HCT116 (cell line): Measurements from ENCODE around the gene TMEM98.

Source experiments
- CBX3 ChIP-seq: IDR thresholded peaks from 2 replicates; pipeline ENCODE4 v1.6.1; 2012; ENCODE audit warnings: low read depth
- EZH2 ChIP-seq: fragments of 200-600 bp; sonication (generic); IDR thresholded peaks from 2 replicates; pipeline ENCODE4 v1.6.1; 2017; ENCODE audit warnings: antibody characterized with exemption, mixed run types
- EZH2phosphoT487 ChIP-seq: fragments of 200-600 bp; IDR thresholded peaks from 2 replicates; pipeline ENCODE4 v1.6.1; 2018; ENCODE audit warnings: antibody characterized with exemption, borderline replicate concordance
- POLR2A ChIP-seq: IDR thresholded peaks from 2 replicates; pipeline ENCODE4 v1.7.0; 2011; ENCODE audit warnings: borderline replicate concordance; ENCODE audit not compliant: insufficient read depth, insufficient read length; ENCODE audit errors: extremely low read depth
- POLR2AphosphoS5 ChIP-seq: IDR thresholded peaks from 2 replicates; pipeline ENCODE4 v1.6.1; 2011; ENCODE audit warnings: mild to moderate bottlenecking, low read depth, low read length, moderate library complexity
- SRF ChIP-seq: IDR thresholded peaks from 2 replicates; pipeline ENCODE4 v1.6.1; 2012; ENCODE audit warnings: low read depth
- YY1 ChIP-seq: IDR thresholded peaks from 2 replicates; pipeline ENCODE4 v1.6.1; 2011; ENCODE audit warnings: low read length, low read depth, moderate library complexity, mild to moderate bottlenecking; ENCODE audit not compliant: insufficient replicate concordance; ENCODE audit errors: extremely low read depth
- TF ChIP-seq, protein P1 (sequence below), 3 experiments: fragments of 200-600 bp in 1 of 3; sonication (generic) in 1 of 3; IDR thresholded peaks in 2 of 3; conservative IDR thresholded peaks in 1 of 3; 2 replicates each; pipeline ENCODE4 v1.5.1; 2012 to 2017; ENCODE audit warnings: low read depth in 2 of 3, low read length in 2 of 3, antibody characterized with exemption in 1 of 3, borderline replicate concordance in 1 of 3, control low read depth in 1 of 3, mild to moderate bottlenecking in 1 of 3, mixed read lengths in 1 of 3, mixed run types in 1 of 3, moderate library complexity in 1 of 3; ENCODE audit not compliant: insufficient read depth in 1 of 3
- TF ChIP-seq, protein P2 (sequence below): IDR thresholded peaks from 2 replicates; pipeline ENCODE4 v1.6.1; 2012

DNA sequence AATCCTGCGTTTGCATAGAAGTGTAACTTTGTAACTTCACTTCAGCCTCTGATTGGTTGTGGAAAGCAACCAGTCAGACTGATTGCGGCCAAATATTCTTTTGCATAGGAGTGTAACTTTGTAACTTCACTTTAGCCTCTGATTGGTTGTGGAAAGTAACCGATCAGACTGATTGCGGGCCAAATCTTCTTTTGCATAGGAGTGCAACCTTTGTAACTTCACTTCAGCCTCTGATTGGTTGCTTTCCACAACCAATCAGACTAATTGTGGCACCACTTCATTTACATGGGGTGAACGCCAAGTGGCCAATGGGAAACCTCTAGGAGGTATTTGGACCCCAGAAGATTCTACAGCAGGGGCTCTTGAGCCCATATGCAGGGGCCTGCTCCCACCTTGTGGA, 1.8 kb upstream of the TMEM98 start:
- TF ChIP-seq, protein P1, sequence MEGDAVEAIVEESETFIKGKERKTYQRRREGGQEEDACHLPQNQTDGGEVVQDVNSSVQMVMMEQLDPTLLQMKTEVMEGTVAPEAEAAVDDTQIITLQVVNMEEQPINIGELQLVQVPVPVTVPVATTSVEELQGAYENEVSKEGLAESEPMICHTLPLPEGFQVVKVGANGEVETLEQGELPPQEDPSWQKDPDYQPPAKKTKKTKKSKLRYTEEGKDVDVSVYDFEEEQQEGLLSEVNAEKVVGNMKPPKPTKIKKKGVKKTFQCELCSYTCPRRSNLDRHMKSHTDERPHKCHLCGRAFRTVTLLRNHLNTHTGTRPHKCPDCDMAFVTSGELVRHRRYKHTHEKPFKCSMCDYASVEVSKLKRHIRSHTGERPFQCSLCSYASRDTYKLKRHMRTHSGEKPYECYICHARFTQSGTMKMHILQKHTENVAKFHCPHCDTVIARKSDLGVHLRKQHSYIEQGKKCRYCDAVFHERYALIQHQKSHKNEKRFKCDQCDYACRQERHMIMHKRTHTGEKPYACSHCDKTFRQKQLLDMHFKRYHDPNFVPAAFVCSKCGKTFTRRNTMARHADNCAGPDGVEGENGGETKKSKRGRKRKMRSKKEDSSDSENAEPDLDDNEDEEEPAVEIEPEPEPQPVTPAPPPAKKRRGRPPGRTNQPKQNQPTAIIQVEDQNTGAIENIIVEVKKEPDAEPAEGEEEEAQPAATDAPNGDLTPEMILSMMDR (IDR thresholded peaks at IDR 0.05 in 2 of 3, conservative IDR thresholded peaks at IDR 0.05 in 1 of 3; ENCODE audit: borderline replicate concordance in 1 of 3, insufficient read depth in 1 of 3, low read depth in 2 of 3, low read length in 2 of 3), result no peak
- no peak for TF ChIP-seq EZH2
- TF ChIP-seq SRF, result no peak
- no peak for TF ChIP-seq YY1
- TF ChIP-seq POLR2AphosphoS5, result no peak
- TF ChIP-seq POLR2A, result no peak
- TF ChIP-seq, protein P2, sequence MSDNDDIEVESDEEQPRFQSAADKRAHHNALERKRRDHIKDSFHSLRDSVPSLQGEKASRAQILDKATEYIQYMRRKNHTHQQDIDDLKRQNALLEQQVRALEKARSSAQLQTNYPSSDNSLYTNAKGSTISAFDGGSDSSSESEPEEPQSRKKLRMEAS, result no peak
- no peak for TF ChIP-seq EZH2phosphoT487
- TF ChIP-seq CBX3, result no peak
